CD4-positive, alpha-beta T cell treated with Interleukin-2 at 100 ng/mL for 4 hours (primary cell): Measurements from ENCODE around the gene HSF5.
"Not testable (repeated sequence)": the region's sequence is repeated elsewhere in the genome, so short reads cannot be mapped to it uniquely, and the experiment has no call there.

Experiments used
- DNase-seq: peaks from one replicate; pipeline ENCODE4 v3.0.0-alpha.2; 2020; ENCODE audit warnings: low spot score

The HSF5 gene

DNA sequence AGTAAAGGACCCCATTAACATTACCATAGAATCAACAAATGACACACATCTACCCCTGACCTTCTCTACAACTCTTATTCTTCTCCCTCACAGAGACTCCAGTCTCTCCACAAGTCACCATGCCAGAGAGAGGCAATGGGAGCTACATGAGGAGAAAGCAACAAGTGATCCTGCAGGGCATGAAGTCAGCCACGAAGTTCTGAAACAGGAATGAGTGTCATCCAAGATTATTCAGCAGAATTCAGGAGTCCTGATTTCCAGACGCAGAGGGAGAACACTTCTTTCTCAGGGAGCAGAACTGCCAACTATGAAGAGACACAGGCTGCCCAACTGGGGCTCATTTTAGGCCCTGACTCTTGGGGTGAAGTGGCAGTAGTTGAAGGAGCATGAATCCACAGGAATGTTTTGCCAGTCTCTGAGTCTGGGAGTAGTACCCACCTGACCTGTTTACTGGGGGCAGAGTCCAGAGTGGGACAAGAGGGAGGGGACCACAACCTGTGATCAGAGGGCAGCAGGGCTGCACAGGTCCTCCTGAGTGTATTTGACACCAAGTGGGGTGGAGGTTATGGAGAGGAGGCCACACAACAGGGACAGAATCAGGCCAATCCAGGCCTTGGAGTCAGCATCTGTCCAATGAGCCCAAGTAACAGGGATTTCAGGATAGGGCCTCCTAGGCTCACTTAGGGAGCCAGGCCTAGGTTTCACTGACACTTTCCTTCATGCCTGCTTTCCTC, 28.6 kb upstream of the HSF5 start:
- no peak for DNase-seq

DNA sequence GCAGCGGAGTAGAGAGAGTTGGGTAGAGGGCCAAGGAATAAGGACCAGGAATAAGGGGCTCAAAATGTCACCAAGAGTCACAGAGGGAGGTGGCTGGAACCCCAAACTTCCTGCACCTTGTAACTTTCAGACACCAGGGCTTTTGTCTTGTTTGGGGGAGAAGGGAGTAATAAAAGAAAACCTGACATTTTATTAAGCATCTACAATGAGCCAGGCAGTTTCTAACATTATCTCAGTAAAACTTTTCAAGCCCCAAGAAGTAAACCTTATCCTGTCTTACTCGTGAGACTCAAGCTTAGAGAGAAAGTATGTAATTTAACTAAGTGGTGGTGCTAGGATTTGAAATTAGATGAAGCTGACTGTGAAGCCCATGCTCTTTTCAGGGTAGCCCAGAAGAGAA, 27.1 kb upstream of the HSF5 start:
- DNase-seq: no peak

DNA sequence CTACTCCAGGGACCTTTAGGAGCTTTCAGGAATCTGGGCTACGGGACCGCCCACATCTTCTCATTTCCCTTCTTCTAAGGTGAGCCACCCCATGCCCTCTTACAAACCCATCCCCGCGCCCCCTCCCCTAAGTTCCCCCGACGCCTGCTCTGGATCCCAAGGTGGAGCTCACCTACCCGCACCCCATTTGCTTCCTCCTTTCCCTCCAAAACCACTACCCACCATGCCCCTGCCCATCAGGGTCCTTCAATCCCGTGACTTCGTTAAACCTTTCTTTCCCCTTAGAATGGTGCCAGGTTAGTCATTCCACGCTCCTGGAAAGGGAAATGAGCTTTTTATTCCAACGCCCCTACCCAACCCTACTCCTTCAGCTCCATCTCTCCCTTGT, 26.6 kb upstream of the HSF5 start:
- DNase-seq: no peak

DNA sequence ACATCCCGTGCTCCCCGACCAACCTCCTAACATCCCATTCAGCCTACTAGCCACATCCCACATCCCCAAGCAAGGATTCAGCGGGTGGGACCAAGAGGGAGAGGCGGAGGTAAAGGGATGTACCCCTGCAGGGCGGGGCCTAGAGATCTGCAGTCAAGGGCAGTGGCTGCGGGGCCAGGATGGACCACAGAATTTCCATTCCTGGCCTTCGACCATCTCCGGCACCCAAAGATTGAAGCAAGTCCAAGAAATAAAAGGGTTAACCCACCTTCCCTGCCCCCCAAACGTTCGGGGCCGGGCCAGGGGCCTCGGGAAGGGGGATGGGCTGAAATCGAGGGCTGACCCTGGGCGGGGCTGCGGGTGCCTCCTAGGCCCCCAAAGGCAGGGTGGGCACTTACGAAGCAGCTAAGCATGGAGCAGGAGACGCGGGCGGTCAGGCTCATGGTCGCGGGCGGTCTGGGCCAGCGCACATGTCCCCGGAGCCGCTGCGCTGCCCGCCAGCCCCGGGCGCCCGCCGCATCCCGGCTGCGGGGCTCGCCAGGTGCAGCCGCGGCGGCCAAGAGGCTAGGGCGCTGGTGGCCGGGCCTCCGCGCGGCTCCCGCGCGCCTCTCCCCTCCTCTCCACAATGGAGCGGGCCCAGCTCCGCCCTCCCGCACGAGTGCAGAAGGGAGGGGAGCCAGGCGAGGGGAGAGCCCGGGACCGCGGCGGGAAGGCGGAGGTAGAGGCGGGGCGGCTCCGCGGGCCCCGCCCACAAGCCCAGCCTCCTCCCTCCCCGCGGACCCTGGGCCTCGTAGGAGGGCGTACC, 26.0 kb upstream of the HSF5 start, which contains the start of gene MTMR4:
Gene MTMR4 (minus strand): TSS at position 674 of the 805 bp plus-strand sequence. CDS start 231 bp downstream, at position 443.
- DNase-seq: peak; percentile 68

DNA sequence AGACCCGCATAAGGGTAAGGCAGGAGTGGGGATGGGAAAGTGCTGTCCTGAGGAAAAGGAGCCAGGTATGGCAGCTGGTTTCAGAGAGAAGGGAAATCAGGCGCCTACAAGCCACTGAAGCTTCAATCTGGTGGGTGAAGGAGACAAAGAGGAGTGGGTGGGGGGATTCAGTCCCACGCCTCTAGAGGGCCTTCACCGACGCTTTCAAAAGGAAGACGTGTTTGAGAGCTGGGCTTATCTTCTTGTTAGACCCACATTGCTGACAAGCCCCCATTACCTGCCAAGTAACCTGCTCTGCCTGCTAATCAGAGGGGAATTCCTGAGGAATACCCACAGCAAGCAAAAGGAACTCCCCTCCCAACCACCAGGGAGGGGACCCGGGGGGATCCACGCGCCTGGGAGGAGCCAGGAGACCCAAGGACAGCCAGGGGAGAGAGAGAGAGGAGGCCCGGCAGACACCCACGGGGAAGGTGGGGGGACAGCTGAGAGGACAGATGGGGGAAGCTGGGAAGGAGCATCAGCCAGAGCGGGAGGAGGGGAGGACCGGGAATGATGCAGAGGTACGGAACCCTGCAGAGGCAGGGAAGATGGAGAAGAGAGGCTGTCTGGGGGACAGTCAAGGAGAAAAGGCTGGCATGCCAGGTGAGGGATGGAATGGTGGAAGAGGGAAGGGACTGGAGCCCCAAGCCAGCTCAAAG, 25.2 kb upstream of the HSF5 start:
- peak; percentile 14 for DNase-seq

DNA sequence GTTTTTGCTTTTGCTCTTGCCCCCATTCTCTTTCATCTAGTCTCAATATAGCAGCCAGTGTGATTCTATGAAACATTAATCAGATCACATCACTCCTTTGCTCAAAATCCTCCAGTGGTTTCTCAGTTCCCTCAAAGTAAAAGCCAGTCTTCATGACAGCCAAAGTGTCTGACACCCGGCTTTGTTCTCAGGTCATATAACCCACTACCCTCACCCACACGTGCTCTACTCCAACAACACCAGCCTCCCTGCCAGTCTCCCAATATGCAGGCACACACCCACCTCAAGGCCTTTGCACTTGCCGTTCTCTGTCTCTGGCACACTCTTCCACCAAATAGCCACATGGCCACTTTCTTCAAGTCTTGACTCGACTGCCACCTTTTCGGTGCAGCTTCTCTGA, 21.9 kb upstream of the HSF5 start:
- DNase-seq: no peak

DNA sequence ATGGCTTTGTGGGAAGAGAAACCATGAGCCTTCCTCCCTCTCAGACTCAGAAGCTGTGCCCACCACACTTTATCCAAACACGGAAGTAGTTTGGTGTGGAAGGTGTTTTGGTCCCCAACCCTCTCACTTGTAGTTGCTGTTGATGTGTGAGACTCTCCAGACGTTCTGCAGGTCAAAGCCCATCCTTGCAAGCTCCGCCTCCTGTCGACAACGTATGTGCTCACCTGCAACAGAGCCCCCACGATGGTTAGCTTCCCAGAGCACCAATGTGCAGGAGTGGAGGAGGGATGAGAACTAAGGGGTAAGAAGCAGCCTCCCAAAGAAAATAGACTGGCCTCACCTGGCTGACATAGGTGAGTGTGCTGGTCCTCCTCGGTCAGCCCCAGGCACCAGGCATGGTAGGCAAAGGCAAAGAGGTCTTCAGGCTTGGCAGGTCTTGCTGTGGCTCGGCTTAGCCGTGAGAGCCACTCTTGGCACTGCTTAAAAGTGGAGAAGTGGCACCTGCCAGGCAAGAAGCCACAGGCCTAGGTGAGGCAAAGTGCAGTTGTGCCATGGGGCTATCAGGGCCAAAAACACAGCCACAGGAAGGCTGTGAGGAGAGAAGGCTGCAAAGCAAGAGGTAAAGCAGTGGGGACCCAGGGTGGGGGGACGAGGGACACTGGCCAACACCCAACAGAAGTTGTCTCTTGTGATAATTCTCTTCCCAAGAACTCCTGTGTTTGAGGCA, 20.3 kb upstream of the HSF5 start:
- no peak for DNase-seq

DNA sequence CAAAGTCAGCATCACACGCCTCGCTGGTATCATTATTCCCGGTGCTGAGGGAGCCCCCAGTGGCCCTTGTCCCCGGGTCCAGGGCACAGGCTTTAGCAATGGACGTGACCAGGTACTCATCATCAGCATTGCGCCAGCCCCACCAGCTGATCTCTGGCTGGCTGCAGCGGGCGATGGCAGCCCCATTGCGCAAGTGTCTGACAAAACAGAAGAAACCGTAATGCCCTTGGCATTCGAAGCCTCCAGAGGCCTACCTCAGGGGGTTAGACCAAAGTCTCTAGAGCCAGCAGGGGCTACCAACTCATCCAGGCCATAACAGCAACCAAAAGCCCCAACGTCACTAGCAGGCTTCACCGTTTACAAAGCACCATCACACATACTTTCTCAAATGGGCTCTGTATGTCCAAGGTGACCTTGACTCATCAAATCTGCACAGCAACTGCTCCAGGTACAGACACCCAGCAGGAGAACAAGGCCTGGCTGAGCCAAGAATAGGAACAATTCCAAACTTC, 19.0 kb upstream of the HSF5 start:
- no peak for DNase-seq

DNA sequence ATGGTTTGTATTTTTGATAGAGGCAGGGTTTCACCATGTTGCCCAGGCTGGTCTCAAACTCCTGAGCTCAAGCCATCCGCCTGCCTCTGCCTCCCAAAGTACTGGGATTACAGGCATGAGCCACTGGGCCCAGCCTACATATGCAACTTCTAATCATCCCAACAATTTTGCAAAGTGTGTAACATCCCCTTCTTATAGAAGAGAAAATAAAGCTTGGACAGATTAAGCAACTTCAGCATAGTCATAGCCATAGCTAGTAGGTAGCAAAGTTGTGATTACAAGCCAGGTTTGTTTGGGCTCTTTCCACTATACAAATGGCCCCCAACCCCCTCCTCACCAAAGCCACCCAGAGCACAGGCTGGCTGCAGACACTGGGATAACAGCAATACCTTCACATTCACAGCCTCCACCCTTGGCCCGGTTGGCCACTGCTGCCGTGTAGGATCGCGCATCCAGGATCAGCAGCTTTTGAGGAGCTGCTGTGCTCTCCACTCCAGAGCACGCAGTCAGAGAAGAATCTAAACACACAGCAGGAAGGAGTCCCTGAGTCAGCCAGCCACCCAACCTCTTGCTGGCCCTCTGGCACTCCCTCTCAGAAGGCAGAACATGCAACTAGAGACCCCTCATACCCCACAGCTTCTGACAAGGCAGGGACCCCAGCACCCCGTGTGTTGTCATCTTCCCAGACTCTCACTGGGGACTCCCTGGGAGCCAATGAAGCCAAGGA, 18.3 kb upstream of the HSF5 start:
- DNase-seq: no peak

DNA sequence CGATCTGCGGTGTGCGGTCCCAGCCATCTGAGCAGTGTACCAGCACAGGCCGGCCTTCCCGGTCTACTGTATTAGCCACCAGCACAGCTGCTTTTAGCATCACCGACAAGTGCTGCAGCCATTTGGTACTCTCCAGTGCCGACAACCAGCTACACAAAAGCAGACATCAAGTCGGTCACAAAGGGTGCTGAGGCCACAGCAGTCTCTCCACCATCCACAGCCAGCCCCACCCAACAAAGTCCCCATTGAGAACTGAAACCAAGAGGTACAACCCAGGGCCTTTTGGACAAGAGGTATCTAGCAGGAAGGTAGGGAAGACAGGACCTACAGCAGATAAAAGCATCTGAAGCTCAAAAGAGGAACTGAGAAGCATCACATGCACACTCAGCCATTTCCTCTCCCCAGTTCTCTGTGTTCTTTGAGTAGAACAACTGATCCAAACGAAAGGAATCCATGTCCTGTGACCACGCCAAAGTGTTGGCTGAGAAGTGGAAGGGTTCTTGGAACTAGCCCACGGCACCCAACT, 16.7 kb upstream of the HSF5 start:
- no peak for DNase-seq

DNA sequence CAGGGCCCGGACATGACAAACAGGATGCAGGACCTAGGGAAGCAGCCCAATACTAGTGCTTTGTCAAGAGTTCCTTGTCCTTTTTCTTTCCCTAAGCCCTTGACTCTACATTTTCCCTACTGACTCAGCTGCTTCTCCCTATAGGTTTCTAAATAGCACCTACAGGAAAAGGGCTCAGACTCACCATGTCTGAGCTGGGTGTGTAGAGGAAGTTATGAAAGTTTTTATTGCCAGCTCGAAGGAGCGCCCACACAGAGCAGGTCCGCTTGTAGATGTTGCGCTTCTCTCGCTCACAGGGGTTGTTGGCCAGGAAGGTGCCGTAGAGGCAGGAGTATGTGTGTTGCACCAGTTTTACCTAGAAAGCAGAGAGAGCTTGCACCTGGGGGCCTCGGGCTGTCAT, 15.7 kb upstream of the HSF5 start:
- DNase-seq: no peak

DNA sequence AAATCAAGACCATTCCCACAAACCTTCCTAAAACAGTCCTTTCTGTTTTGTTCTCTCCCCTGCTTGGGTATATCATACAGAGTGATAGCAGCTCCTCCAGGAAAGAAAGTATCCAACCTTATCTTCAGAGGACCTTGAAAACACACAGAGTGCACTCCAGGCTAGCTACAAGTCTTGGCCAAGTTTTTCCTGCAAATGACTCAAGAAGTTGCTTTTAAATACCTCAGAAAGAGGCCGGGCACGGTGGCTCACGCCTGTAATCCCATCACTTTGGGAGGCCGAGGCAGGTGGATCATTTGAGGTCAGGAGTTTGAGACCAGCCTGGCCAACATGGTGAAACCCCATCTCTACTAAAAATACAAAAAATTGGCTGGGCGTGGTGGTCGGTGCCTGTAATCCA, 14.9 kb upstream of the HSF5 start:
- not testable (repeated sequence) for DNase-seq

DNA sequence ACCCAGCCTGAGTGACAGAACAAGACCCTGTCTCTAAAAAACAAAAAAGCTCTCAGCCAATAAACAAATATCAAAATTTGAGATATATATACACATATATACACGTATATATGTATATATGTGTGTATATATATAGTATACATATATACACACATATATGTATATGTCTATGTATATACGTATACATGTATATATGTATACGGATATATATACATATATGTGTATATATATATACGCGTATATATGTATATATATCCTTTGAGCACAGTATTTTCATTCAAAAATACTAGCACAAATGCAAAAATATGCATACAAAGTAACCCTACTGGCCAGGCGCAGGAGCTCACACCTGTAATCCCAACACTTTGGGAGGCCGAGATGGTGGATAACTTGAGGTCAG, 13.2 kb upstream of the HSF5 start:
- DNase-seq: no peak

DNA sequence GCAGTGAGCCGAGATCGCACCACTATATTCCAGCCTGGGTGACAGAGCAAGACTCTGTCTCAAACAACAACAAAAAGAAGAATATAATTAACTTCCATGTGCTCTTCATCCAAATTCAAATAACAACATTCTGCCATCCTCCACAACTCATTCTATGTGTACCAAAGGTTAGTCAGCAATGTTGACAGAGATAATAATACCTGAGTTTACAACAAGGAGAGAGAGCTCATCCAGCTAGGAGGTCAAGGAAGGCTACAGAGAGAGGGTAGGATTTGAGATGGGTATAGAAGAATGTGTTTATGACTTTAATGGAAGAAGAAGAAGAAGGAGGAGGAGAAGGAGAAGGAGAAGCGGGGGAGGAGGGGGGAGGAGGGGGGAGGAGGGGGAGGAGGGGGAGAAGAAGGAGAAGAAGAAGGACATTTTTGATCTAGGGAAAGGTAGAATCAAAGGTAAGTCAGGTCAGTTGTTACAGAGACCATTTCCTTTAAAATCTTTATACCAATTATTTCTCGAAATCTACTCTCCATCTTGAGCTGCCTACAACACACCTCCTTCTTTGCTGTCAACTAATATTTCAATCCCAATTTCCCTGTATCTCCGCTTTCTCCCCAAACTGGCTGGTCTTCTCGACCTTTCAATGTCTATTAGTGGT, 10.1 kb upstream of the HSF5 start:
- no peak for DNase-seq

DNA sequence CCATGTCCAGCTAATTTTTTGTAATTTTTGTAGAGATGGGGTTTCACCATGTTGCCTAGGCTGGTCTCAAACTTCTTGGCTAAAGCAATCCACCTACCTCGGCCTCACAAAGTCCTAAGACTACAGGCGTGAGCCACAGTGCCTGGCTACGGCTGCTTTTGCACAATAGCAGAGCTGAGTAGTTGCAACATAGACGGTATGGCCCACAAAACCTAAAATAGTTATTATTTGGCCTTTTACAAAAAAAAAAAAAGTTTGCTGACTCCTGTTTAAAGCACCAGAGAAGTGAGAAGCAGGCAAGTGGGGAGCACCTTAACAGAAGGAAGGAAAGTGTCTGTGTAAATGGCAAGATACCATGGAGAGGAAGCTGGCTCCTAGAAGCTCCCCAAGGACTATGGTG, 5.3 kb upstream of the HSF5 start:
- DNase-seq: no peak

DNA sequence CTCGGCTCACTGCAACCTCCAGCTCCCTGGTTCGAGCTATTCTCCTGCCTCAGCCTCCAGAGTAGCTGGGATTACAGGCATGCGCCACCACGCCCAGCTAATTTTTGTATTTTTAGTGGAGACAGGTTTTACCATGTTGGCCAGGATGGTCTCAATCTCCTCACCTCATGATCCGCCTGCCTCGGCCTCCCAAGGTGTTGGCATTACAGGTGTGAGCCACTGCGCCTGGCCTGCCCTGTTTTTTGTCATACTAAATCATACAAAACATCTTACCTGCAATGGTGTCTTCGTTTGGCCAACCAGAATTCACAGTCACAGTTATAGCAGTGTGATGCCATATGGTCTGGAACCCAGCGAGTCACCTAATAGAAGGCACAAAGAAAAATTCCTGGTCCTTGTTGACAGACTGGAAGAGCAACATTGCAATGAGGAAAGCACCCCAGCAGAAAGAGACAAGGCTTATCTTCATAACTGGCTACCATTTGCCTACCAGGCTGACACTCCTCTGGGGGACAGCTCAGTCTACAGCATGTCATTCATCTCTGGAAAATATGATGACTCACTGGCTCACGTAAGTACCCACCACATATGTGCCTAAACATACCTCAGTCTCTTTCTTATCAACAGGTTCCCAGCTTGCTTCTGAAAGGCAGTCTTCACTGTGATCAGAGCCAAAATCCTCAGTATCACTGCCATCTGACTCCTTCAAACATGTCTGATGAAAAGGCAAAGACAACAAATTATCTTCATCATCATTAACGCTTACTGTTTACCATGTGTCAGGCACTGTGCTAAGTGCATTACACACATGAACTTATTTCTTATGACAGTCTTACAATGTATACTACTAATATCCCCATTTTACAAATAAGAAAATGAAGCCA, 4.3 kb upstream of the HSF5 start:
- DNase-seq: no peak

DNA sequence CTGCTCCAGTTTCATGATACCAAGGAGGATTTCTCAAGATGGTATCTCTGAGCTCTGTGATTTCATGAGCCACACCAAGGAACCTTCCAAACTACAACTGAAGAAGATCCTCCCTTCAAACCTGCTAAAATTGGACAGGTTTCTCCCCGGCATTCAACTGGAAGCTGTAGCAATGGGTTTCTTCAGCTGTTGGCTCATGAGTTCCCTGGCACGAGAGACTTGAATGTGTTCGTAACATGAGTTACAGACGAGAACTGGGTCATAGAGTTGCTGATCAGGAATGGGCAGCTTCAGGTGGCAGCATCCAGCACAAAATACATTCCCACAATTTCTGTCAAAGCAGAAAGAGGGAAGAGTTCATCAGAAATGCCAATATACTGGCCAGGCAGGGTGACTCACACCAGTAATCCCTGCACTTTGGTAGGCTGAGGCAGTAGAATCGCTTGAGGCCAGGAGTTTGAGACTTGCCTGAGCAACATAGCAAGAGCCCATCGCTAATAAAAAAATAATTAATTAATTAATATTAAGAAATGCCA, 3.4 kb upstream of the HSF5 start:
- no peak for DNase-seq

DNA sequence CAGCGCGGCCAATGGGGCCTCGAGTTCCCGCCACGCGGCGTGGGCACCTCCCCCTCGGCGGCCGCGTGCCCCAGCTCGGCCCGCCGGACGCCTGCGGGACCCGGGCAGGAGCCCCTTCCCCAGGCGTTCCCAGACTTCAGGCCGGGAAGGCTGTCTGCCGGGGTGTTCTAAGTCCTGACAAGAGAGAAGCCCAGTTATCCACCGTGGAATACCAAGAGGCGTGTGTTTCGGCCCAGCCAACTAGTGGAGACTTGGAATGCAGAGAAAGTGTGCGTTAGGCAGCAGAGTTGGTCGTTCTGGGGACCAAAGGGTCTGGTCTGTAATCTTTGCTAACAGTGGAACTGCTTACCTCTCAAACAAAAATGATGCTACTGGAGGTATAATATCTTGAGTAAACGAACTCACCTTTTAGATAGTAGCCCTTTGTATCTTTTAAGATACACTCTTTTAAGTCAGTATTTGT, 251 bp upstream of the HSF5 start:
- DNase-seq: no peak

DNA sequence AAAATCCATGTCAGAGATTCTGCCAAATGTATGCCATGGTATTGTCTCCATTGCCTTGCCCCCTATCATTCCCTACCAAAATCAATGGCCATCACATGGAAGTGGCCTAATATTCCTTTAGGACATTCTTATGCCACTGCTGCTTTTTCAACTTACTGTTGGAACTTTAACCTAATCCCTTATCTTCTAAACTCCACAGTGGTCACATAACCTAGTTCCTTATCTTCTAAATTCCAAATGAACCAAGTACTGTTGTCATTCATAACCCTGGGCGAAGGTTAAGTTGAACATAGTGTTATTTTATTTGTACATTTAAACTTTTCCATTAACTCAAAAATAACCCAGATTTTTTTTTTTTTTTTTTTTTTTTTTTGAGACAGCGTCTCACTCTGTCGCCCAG, 3.6 kb downstream of the HSF5 start:
- no peak for DNase-seq
